HG02938 (cell line): ENCODE data around the gene OASL.

Experiments
- ATAC-seq: cut with Tn5 transposase; IDR thresholded peaks from one replicate; pipeline ENCODE4 v1.9.1; 2021; ENCODE audit warnings: mild to moderate bottlenecking, moderate library complexity; ENCODE audit not compliant: unreplicated experiment

OASL gene

DNA sequence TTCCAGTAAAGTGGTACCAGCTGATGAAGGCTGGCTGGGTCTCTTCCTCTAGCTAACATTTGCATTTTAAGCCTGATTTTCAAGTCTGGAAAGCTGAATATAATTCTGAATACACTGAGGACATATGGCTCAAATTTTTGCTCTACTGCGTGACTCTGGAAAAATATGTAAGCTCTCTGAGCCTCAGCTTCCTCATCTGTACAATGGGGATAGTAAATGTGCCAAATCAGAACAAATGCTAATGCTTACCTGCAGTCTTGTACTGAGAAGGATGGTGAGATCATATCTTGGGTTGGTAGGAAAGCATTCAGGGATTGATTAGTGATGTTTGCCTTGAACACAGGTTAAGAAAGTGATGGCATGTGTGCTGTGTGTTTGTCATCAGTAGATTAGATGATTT lies 46.1 kb downstream of the OASL start:
- ATAC-seq, result no peak

DNA sequence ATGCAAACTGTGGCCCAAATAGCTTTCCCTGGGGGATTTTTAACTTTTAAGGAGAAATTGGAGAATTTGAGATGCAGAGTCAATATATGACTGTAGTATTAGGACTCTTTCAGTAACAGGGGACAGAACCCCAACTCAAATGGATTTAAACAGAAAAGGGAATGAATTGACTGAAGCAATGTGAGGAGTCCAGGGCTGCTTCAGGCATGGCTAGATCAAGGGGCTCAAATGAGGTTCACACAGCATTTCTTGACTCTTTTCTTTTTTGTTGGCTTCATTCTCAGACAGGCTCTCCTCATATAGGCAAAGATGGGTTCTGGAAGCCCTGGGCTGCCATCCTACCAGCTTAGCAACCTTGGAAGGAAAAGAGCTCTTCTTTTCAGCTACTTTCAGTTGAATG lies 47.1 kb downstream of the OASL start:
- ATAC-seq, result no peak

DNA sequence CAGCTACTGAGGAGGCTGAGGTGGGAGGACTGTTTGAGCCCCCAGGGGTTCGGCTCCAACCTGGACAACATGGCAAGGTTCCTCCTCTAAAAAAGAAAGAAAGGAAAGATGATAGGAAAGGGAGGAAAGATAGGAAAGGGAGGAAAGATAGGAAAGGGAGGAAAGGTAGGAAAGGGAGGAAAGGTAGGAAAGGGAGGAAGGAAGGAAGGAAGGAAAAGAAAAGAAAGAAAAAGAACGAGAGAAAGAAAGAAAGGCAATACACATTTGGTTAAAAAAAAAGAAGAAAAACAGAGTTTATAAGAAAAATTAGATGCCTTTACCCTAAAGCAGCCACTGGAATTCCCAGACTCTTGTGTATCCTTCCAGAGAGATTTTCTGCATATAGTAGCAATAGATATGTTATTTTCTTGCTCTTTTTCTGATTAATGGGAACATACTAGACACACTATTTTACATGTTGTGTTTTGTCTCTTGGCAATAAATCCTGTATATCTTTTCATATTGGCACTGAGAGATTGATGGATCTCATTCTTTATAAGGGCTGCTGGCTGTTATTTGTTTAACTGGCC lies 48.5 kb downstream of the OASL start:
- ATAC-seq, result no peak

DNA sequence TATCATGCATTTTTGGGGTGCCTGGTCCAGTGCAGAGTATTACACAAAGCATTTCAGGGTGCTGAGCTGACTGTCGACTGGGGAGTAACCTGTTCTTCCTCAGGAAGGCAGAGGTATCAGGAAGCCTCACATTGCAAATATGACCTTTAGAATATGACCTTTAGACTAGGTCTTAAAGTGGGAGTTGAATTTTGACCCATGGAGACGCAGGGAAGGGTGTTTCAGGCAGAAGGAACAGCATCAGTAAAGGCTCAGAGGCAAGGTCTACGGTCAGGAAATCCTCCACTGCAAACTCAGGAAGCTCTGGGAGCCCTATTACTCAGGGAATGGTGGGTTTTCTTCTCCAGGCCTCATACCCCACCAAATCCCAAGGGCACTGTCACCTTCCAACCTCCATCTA lies 49.4 kb downstream of the OASL start:
- no peak for ATAC-seq

DNA sequence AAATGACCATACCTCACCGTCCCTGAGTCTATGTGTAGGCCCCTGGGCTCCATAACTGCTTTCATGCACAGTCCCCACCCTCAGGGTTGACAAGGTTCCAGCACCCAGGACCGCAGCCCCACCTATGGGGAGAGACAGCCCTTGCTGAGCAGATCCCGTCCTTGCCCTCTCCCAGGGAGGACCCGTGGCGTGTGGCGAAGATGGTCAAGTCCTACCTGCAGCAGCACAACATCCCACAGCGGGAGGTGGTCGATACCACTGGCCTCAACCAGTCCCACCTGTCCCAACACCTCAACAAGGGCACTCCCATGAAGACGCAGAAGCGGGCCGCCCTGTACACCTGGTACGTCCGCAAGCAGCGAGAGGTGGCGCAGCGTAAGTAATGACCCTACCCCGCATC lies 50.4 kb downstream of the OASL start:
- ATAC-seq, result no peak

DNA sequence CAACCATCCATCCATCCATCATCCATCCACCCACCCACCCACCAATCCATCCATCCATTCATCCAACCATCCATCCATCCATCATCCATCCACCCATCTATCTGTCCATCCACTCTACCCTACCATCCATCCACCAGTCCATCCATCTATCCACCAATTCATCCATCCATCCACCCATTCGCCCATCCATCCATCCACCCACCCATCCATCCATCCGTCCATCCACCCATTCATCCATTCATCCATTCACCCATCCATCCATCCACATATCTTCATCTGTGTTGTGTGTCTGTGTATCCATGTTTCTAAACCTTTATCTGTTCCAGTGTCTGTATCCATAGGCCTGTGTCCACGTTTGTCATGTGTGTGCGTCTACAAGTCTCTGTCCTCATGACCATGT lies 50.8 kb downstream of the OASL start:
- ATAC-seq, result no peak

DNA sequence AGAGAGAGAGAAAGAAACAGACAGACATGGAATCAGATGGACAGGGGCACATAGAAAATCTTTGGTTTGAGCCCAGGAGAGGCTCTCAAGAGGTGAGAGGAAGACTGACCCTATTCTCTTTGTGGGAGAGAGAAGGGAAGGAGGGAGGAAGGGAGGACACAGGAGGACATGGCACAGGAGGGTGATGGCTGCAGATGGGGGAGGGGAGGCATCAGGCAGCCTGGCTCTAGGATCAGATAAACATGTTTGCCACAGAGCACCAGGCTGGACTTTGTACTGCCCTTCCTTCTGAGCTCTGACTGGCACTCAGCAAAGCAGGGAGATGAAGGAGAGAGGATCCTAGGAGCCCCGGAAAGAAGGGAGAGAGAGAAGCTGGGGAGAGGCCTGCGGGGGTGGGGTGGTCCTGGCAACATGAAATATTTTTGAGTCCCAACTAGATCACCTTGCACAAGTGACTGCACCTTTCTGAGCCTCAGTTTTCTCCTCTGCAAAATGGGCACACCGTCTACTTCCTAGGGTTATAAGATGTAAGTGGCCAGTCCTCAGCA lies 54.6 kb downstream of the OASL start:
- no peak for ATAC-seq

DNA sequence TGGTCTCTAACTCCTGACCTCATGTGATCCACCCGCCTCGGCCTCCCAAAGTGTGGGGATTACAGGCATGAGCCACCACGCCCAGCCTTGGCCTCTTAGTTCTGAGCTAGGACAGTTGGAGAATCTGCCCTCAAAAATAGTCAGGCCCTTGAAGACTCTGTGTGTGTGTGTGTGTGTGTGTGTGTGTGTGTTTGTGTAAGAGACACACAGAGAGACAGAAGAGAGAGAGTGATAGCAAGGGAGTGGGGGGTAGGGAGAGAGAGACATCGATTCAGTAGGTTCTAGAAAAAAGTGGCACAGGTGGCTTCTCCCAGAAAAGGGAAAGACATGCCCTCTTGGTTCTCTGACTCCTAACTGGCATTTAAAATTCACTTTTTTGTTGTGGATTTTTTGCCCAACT lies 55.3 kb downstream of the OASL start:
- no peak for ATAC-seq

DNA sequence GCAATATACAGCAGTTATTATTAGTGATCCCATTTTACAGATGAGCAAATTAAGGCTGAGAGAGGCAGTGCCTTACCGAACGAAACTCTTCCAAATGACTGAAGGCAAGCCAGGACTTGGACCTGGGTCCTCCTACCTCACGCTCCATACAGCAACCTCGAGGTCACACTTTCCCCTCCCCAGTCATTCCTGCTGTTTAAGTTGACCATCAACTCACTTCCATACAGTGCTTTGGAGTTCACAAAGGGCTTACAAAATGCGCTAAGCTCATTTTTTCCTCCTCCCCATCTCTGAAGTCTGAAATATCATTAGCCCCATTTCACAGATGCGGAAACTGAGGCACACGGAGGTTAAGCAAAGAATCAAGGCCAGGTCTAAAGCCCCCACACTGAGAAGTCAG lies 56.4 kb downstream of the OASL start:
- no peak for ATAC-seq

DNA sequence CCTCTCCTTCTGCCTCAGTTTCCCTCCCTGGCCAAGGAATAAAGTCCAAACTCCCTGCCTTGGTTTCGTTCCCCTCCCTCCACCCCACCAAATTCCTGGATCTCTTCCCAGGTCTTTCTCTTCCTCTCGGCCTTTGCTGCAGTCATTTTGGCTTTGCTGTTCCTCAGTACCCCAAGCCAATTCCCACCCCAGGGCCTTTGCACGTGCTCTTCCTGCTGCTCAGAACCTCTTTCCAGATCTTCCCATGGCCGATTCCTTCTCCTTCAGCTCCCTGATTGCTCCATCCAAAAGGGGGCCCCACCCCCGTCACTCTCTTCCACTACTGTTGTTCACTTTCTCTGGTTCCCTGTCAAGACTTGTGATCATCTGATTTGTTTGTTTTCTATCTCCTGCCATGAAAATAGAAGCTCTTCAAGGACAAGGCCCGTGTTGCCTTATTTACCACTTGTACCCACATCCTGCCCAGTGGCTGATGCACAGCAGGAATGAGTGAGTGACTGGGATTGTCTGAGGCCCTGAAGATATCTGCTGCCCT lies 57.6 kb downstream of the OASL start:
- no peak for ATAC-seq

DNA sequence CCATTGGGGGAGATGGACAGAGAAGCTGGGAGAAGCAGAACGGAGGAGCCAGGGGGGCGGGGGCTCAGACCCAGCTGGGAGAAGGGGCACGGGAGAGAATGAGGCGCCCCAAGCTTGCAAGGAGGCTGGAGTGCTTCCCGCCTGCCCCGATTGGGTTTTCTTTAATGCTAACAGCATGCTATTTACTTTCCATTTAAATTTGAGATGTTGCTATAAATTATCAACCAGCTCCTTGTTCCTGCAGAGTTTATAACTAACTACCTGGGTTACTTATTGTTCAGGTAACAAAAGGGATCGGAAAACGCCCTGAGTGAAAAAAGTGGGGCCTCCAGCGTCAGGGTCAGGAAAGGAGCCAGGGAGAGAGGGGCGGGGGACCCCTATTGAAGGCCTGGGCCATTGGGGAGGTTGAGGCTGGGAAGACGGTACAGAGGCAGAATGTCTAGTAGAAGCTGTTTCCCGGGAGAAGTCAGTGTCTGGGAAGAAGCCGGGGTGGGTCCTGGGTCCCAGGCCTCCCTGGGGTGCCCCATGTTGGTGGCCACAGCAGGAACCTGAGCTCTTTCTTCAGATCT lies 58.2 kb downstream of the OASL start:
- ATAC-seq, result no peak

DNA sequence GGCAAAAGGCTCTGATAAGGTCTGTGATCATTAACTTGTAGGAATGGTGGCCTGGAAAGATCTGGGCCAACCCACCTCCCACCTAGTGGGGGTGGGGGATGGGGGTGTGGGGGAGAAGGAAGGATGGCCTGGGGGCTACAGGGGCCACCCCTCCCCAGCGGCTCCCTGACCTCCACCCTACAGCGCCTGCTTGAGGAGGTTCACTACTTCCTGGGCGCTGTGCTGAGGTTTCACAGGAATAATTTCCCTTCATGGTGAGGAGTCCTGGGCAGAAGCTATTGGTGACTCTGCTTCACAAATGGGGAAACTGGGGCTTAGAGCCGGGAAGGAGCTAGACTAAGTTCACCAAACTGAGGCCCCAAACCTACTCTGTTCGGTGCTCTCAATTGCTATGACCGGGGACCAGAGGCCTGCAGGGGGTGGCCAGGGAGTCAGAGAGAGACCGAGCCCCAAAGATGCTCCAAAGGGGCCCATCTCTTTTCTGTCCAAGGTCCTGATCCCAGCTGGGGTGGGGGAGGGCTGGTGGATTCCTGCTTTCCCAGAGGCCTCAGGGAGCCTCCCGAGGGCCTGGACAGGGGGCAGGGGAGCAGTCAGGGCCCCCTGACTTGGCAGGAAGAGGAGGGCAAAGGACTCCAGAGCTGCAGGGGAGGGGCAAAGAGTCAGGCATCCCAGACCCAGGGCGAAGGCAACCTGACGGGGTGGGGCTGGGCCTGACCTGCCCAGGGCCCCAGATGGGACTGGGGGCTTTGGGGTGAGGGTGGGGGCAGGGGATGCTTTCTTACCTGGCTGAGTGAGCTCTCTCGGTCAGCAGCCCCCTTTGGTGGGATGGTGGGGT lies 59.0 kb downstream of the OASL start:
- ATAC-seq, result no peak

DNA sequence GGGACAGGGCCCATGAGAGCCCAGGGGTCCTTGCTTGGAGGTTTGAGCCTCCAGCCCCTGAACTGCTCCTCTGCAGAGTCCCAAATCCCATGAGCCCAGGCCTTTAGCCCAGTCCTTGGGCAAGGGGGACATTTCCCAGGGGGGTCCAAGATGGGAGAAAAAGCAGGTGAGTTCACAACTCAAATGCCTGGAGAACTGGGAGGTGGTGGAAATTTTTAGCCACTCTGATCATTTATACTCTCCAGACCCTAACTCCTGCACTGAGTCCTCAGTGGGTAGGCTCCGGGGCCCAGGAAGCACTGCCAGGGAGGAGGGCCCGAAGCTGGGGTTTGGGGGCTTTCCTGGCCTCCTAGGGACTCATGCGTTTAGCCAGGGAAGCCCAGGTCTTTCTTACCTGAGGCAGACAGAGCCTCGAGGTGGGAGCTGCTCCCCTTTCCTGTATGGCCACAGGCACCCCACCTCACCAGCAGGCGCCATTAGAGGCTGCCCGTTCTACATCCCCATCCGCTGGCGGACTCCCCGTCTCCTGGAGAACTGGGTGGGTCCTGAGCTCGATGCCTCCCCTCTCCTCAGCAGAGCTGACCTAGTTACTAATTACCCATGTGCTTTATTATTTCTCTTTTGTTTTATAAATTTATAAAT lies 59.7 kb downstream of the OASL start:
- ATAC-seq, result no peak

DNA sequence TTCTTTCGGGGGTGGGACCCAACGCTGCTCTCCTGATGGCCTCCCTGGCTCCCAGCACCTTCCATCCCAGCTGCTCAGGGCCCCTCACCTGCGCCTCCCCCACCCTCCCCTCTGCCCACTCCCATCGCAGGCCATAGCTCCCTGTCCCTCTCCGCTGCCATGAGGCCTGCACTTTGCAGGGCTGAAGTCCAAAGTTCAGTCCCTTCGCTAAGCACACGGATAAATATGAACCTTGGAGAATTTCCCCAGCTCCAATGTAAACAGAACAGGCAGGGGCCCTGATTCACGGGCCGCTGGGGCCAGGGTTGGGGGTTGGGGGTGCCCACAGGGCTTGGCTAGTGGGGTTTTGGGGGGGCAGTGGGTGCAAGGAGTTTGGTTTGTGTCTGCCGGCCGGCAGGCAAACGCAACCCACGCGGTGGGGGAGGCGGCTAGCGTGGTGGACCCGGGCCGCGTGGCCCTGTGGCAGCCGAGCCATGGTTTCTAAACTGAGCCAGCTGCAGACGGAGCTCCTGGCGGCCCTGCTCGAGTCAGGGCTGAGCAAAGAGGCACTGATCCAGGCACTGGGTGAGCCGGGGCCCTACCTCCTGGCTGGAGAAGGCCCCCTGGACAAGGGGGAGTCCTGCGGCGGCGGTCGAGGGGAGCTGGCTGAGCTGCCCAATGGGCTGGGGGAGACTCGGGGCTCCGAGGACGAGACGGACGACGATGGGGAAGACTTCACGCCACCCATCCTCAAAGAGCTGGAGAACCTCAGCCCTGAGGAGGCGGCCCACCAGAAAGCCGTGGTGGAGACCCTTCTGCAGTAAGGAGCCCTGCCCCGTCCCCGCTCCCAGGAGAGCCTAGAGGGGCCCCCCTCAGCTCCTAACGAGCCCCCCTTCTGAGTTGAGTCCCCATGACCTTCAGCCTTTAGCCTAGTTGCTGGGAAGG lies 60.5 kb downstream of the OASL start, which contains the start of gene HNF1A:
HNF1A (plus strand) TSS at position 248 of the 924 bp plus-strand sequence; CDS start at position 474, 226 bp downstream.
- ATAC-seq, result no peak

DNA sequence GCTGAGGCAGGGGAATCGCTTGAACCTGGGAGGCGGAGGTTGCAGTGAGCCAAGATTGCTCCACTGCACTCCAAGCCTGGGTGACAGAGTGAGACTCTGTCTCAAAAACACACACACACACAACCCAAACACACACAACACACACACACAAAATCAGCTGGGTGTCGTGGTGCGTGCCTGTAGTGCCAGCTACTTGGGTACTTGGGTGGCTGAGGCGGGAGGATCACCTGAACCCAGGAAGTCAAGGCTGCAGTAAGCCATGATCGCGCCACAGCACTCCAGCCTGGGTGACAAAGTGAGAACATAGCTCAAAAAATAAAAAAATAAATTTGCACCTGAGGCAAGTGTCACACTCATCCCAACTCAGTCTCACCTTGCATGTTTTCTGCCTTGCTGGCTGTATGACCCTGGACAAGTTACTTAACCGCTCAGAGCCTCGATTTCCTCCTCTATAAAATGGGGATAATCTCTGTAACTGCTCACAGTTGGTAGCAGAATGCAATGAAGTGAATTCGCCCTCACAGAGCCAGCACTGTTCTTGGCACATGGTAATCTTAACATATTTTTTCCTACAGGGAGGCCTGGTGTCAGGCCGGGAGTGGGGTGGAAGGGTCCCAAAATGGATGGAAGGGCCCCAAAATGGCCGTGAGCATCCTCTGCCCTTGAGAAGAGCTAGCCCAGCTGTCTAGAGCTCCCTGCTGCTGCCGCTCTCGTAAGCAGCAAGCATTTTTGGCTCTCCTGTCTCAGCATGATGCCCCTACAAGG lies 61.3 kb downstream of the OASL start:
- ATAC-seq, result no peak

DNA sequence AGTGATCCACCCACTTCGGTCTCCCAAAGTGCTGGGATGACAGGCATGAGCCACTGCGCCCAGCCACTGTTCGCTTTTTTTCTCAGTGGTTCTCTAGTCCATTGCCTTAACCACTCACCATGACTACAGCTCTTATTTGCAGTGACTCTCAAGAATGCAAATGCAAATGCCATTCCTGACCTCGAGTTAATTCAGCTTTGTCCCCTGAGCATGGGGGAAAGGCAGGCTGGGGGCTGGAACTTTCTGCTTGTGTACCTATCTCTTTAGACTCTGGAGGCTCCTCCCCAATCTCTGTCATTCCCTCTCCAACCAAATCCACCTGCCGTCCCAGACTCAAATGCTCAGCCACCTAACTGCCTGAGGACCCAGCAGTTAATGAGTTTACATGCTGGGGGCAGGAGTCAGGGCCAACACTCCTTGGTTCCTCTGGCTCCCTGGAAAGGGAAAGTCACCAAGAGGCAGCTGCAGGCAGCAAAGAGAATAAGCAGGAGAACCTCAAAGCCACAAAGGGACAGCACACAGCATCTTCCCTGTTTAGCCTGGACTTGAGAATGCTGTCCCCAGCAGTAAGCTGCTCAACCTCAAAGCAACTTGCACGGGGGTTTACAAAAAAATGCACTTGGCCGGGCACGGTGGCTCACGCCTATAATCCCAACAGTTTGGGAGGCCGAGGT lies 66.0 kb downstream of the OASL start:
- no peak for ATAC-seq

DNA sequence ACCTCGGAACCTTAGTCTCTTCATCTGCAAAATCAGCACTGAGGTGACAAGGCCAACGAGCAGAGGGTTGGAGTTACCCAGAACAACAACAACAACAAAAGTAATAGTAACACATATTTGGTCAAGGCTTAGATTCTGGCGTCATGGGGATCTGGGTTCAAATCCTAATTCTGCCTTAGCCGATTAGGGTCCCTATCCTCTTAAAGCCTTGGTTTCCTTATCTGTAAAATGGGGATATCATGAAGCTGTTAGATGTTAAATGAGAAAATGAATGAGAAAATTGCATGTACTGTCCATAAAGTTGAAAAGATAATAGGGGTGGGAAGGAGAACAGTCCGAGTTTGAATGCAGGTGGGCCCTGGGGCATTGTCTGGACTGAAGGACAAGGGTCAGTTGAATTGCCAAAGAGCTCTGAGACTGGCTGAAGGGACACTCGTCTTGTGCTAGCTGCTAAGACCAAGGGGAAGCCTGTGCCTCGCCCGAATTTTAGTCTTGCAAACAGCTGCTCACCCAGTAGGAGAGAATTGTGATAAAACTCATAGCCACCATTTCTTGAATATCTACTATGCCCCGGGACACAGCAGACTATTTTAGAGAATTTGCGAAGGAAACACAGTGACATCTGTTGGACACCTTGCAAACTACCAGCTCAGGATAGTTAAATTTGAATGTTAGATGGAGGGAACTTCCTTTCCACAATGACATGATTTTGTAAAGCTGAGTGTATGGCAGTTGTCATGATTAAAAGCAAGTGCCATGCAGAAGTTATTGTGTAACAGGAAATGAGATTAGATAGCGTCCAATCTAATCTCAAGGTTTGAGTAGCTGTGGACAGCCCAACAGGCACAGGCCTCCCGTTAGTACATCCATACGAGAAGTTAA lies 67.5 kb downstream of the OASL start:
- no peak for ATAC-seq

DNA sequence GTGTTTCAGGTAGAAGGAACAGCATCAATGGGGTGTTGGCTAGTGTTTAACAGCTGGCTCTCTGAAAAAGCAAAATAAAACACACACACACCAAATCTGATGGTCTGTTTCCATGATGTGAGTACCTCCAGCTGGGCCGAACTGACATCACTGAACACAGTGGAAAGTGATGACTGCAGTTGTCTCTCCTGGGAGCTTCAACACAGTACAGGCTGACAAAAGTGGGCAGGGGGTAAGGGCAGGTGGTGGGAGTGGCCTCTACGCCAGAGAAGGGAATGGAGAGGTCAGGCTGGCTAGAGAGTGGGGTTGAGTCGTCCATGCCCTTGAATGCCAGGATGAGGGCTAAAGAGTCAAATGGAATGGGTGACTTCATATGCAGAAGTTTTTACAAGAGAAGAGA lies 68.7 kb downstream of the OASL start:
- ATAC-seq, result no peak
